GM13976 (cell line): ENCODE data around the gene MFSD6L.
"Not testable (repeated sequence)": the region's sequence is repeated elsewhere in the genome, so short reads cannot be mapped to it uniquely, and the experiment has no call there.

Experiments
- DNase-seq: peaks from one replicate; pipeline ENCODE4 v3.0.0; 2012; ENCODE audit warnings: low spot score
- in situ Hi-C: fragments of 300-500 bp; cut with MboI; formaldehyde crosslinking; loops from one replicate; pipeline ENCODE4 v1.12.0; 2022; ENCODE audit warnings: low sequenced_read_pairs, mixed read lengths, inconsistent platforms; ENCODE audit not compliant: unreplicated experiment
- TF ChIP-seq, protein P1 (sequence below): IDR thresholded peaks from 2 replicates; pipeline ENCODE4 v1.5.1; 2012; ENCODE audit warnings: borderline replicate concordance, mild to moderate bottlenecking; ENCODE audit not compliant: insufficient read depth; ENCODE audit errors: extremely low read depth, missing control alignments, control extremely low read depth

Gene MFSD6L

DNA sequence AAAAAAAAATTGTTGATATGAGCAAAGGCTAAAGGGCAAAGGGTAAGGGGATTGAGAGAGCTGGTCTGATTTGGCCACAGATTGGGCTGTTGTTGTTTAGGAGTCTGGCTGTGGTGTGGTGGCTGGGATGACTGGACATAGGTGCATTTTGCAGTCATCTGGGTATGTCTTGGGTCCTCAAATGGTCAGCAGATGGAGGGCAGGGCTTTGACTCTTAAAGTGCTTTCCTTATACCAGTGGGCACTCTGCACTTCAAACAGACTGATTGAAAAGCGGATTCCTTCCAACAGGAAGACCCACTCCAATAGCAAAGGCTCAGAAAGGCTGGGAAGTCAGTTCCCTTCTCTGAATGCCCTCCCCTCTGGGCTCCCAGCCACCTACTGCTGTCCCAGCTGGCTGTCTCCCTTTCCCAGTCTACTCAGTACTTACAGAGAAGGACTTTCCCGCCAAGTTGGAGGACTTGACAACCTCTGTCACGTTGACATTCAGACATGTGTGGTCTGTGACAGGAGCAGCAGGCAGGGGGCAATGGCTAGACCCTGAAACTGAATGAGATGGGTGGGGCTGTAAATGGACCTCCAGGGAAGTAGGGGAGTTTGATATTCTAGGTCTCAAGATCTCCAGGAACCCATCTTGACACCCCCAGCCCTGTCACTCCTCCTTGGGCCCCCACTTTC lies 19.6 kb upstream of the MFSD6L start:
- in situ Hi-C loops = no loop called here
- no peak for DNase-seq
- TF ChIP-seq, protein P1, sequence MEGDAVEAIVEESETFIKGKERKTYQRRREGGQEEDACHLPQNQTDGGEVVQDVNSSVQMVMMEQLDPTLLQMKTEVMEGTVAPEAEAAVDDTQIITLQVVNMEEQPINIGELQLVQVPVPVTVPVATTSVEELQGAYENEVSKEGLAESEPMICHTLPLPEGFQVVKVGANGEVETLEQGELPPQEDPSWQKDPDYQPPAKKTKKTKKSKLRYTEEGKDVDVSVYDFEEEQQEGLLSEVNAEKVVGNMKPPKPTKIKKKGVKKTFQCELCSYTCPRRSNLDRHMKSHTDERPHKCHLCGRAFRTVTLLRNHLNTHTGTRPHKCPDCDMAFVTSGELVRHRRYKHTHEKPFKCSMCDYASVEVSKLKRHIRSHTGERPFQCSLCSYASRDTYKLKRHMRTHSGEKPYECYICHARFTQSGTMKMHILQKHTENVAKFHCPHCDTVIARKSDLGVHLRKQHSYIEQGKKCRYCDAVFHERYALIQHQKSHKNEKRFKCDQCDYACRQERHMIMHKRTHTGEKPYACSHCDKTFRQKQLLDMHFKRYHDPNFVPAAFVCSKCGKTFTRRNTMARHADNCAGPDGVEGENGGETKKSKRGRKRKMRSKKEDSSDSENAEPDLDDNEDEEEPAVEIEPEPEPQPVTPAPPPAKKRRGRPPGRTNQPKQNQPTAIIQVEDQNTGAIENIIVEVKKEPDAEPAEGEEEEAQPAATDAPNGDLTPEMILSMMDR = no peak

DNA sequence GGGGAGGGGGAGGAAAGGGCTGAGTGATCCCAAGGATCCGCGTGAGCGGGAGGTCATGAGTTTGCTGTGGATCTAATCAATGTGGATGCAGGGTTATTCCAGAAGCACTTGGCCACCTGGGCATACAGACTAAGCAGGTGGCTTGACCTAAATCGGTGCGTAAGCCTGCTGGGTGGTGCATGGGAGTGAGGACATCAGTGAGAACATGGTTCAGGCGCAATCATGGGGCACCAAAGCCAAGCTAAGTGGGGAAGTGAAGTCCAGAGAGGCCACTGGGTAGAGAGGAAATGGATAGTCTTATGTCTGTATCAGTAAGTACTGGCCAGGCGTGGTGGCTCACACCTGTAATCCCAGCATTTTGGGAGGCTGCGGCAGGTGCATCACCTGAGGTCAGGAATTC lies 18.9 kb upstream of the MFSD6L start:
- TF ChIP-seq, protein P1 = no peak
- no peak for DNase-seq
- in situ Hi-C loops = no loop called here

DNA sequence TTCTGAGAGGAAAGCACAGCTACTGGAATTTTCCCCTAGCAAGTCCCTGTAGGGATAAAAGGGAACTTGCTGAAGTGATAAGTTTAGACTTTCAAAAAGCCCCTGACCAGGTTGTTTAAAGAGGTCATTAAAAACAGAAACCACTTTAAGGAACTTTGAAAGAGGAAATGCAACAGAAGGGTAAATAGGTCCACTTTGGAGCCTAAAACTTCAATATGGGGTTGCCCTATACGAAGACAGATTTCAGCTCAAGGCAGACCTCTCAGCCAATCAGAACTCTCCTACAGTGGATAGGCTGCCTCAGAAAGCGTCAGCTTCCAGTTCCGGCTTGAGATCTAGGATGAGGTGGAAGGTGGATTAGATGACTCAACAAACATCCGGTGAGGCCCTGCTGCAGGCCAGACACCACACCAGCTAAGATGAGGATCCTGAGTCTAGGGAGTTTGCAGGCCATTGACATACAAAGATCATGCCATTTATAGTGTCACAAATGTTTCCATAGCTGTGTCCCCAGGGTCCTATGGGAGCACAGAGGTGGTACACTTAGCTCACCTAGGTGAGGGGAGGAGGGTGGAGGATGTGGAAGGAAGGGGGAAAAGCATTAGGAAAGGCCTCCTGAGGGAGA lies 7.9 kb upstream of the MFSD6L start:
- peak; percentile 84 for DNase-seq
- TF ChIP-seq, protein P1 = no peak
- in situ Hi-C loops = no loop called here

DNA sequence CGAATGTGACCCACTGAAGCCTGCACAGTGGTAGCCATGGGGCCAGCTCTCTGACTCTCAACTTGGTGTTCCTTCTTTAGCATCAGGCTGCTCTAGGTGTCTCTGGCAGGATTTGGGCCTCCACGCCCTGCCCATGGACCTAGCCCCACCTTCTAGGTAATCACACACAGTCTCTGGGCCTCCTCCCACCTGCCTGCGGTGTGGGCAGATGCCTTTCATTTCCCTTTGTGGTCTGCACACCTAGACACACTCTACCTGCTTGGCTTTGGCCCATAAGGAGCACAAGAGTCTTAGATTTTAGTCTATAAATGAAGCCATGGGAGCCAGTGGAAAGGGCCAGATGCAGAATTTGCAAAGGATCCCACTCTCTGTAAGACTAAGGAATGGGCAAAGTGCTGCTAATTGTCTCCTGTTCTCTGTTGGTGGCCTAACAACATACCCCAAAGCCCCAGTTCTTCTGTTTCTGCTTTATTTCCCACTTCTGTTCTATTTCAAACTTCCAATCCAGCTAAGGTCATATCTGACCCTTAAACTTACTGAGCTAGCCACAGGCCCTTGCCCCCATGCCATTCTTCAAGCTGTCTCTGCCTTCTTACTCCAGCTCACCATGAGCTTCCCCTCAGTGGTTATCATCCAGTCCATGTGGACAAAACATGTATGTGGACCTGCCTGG lies 7.2 kb upstream of the MFSD6L start:
- TF ChIP-seq, protein P1 = no peak
- no peak for DNase-seq
- in situ Hi-C loops = no loop called here

DNA sequence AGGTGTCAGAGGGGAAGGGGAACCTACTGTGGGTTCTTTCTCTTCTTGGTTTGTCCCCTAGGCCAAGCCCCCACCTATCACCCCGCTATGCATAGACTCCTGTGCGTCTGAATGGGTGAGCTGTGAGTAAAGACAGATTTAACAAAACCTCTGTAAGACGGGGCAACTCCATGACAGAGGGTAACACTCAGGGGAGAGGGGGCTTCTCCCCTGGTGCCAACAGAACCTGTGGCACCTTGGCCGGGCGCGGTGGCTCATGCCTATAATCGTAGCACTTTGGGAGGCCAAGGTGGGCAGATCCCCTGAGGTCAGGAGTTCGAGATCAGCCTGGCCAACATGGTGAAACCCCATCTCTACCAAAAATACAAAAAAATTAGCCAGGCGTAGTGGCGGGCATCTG lies 6.2 kb upstream of the MFSD6L start:
- in situ Hi-C loops, DNase-seq: not testable (repeated sequence)

DNA sequence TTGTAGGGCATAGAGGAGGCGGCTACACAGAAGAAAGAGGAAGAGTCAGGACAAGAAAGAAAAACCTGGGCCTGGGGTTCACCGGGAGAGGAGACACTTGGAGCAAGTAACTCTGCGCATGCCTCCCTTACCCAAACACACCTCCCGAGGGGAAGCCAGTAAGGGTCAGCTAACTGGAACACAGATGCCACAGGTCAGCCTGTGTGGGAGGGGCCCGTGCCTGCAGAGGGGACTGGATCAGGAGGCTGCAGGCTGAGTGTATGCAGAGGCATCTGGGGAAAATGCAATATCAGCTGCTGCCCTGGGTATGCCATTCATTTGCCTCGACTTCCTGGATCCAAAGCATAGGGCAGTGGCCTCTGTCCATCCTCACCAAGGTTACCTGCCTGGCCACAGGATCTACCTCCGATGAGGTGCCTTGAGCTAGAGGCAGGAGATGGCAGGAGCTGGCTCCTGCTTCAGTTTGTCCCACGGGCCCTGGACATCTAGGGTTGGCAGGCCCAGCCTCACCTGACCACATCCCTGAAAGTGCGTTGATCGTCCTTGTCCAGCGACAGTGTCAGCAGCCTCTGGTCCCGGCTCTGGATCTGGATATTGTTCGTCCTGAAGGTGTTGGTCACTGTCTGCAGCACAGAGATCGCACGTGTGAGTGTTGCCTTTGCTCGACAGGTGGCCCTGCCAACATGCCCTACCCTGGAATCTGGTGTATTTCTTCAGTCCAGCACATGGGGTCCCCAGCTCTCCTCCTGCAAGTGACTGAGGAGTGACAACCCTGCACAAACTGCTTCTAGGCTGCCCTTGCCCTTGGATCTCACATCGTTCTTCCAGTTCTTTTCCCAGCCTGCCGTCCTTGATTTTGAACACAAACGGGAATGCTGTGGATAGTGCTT lies 4.6 kb upstream of the MFSD6L start:
- in situ Hi-C loops = no loop called here
- DNase-seq = no peak

More for the DNA sequence above, 4.6 kb upstream of the MFSD6L start:
- TF ChIP-seq, protein P1 = no peak
